Adipocyte (in vitro differentiated cells): Measurements from ENCODE around the gene CLEC6A.

Experiments
- DNase-seq: peaks from one replicate; pipeline ENCODE4 v3.0.0-alpha.2; 2015; ENCODE audit warnings: low read depth
- H3K27me3 ChIP-seq: replicated peaks from 2 replicates; pipeline ENCODE4 v1.7.0; 2013; ENCODE audit warnings: mild to moderate bottlenecking, low read length, moderate library complexity; ENCODE audit not compliant: control insufficient read depth, insufficient read depth
- H3K36me3 ChIP-seq: 2 replicates; pipeline ENCODE4 v1.7.0; 2013; ENCODE audit warnings: low read length, mild to moderate bottlenecking, moderate library complexity; ENCODE audit not compliant: control insufficient read depth, insufficient read depth, severe bottlenecking
- H3K4me1 ChIP-seq: 2 replicates; pipeline ENCODE4 v1.7.0; 2013; ENCODE audit warnings: mild to moderate bottlenecking, low read length, moderate library complexity; ENCODE audit not compliant: control insufficient read depth, insufficient read depth
- H3K4me3 ChIP-seq: 2 replicates; pipeline ENCODE4 v1.7.0; 2013; ENCODE audit warnings: mild to moderate bottlenecking, low read length, moderate library complexity
- H3K9ac ChIP-seq: 2 replicates; pipeline ENCODE4 v1.7.0; 2013; ENCODE audit warnings: mild to moderate bottlenecking, low read length, moderate library complexity
- H3K9me3 ChIP-seq: 2 replicates; pipeline ENCODE4 v1.7.0; 2013; ENCODE audit warnings: mild to moderate bottlenecking, low read length, moderate library complexity; ENCODE audit not compliant: control insufficient read depth

The CLEC6A gene

GRCh38 chr12:8499616-8500015 is 43.9 kb downstream of the CLEC6A start:
- Histone ChIP-seq H3K4me3 (no peak overlapping the region), H3K36me3 (no peaks in the 10 kb centered on the region), H3K9me3 (no peaks in the 10 kb centered on the region), H3K9ac (no peak overlapping the region), H3K27me3 (peaks cover 24% of the 10 kb centered on the region), H3K4me1 (no peaks in the 10 kb centered on the region)
- DNase-seq, result no peak

- no peak overlapping the region for H3K4me3 ChIP-seq
- no peaks in the 10 kb centered on the region for H3K4me1 ChIP-seq
- no peak for DNase-seq
- H3K36me3 ChIP-seq, result no peaks in the 10 kb centered on the region
- no peak overlapping the region for H3K9ac ChIP-seq
- no peaks in the 10 kb centered on the region for H3K9me3 ChIP-seq
- peaks cover 20% of the 10 kb centered on the region for H3K27me3 ChIP-seq
Observed at GRCh38 chr12:8501720-8502119, 46.0 kb downstream of the CLEC6A start.

DNA sequence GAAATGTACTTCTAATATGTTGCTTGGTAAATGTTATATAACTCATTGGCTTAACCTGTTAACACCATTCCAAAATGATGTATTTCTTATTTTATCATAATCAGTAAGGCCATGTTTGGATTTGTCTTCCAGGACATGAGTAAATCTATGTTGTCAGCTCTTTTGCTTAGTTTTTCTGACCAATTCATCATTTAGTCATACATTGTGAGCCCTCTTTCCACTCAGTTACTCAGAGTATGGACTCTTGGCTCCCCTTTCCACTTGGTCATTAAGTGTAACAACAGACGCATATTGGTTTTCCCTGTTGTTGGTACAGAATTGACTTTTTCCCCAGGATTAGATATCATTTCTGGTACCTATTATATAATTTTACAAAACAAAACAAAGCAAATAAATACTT is 48.6 kb downstream of the CLEC6A start:
- H3K4me1 ChIP-seq, result peaks cover 6% of the 10 kb centered on the region
- no peak overlapping the region for H3K9ac ChIP-seq
- H3K36me3 ChIP-seq, result no peaks in the 10 kb centered on the region
- no peaks in the 10 kb centered on the region for H3K9me3 ChIP-seq
- DNase-seq, result no peak
- peaks cover 18% of the 10 kb centered on the region for H3K27me3 ChIP-seq
- no peak overlapping the region for H3K4me3 ChIP-seq

GRCh38 chr12:8507596-8507995 is 51.8 kb downstream of the CLEC6A start:
- Histone ChIP-seq H3K9ac (no peak overlapping the region), H3K9me3 (no peaks in the 10 kb centered on the region), H3K36me3 (no peaks in the 10 kb centered on the region), H3K4me1 (peaks cover 6% of the 10 kb centered on the region), H3K27me3 (peaks cover 15% of the 10 kb centered on the region), H3K4me3 (no peak overlapping the region)
- DNase-seq, result no peak

DNA sequence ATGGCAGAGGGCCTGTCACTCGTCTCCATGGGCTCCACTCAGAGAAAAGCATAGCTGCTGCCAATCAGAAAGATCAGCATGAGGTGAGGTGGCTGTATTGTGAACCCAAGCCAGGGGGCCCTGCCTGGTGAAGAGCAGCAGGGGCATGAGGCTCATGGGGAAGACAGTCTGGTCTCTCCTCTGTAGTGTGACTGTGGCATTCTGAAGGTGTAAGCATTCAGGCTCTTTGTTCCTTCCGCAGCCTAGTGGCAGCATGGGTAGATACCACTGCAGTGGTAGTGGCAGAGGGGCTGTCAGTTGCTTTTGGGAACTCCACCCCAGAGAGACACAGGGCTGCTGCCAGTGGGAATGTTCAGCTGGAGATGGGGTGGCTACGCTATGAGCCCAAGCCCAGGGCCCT is 52.5 kb downstream of the CLEC6A start:
- Histone ChIP-seq H3K4me3 (no peak overlapping the region), H3K4me1 (peaks cover 6% of the 10 kb centered on the region), H3K9me3 (no peaks in the 10 kb centered on the region), H3K36me3 (no peaks in the 10 kb centered on the region), H3K9ac (no peak overlapping the region), H3K27me3 (peaks cover 15% of the 10 kb centered on the region)
- no peak for DNase-seq

DNA sequence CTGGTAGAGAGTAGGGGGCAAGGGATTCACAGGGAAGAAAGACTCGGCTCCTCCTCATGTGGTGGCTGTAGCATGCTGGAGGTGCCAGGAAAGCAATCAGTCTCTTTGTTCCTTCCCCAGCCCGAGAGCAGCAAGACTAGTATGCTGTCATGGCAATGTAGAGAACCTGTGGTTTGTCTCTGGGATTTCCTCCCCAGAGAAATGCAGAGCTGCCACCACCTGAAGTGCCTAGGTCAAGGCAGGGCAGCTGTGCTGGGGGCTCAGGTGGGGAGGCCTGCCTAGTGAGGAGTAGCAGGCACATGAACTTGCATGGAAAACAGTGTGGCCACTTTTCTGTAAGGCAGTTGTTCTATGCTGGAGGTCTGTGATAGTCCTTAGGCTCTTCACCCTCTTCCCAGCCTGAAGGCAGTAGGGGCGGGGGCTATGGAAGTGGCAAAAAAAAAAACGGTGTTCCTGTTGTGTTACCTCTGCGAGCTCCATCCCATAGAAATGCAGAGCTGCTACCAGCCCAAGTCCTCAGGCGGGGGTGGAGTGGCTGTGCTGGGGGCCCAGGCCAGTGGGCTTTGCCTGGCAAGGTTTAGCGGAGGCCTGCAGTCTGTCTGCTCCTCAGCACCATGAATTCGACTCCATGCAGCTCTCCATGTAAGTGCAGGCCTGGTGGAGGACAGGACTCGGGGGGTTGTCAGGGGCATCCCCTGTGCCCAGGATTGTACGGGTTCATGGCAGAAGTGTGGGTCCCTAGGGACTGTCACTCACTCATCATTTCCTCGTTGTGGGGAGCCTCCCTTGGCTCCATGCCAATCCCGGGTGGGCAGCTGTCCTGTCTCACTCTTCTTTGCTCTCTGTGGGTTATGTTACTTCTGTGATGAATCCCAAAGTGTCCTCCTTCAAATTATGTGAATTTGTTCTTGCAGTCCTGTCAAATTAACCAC is 53.4 kb downstream of the CLEC6A start:
- Histone ChIP-seq H3K36me3 (no peaks in the 10 kb centered on the region), H3K9me3 (no peaks in the 10 kb centered on the region), H3K27me3 (peaks cover 18% of the 10 kb centered on the region), H3K9ac (no peak overlapping the region), H3K4me1 (peaks cover 6% of the 10 kb centered on the region), H3K4me3 (no peak overlapping the region)
- no peak for DNase-seq

DNA sequence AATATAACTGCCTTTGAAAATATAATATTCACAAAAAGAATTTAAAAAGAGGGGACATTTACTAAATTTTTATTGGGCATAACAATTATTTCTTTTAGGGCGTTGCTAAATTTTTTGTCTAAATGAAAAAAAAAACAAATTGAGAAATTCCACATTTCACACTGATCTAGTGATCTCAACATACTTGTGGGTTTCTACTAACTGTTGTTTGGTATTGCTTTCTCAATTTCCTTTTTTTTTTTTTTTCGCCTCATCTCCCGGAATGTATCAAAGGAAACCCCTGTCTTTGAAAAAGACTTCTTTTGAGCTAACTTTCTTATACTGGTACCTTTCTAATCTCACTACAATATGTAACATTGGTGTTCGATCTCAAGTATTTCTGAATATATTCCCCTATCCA is 57.5 kb downstream of the CLEC6A start, which contains the start of gene CLEC4D:
TSS of gene CLEC4D (plus strand) at position 248 of the 400 bp plus-strand sequence. CDS start 230 bp downstream, outside the sequence.
- no peak for DNase-seq
- Histone ChIP-seq H3K9ac (no peak within 1 kb of the TSS), H3K27me3 (peaks cover 25% of the 10 kb centered on the region)

GRCh38 chr12:8517971-8518370 is 62.2 kb downstream of the CLEC6A start:
- Histone ChIP-seq H3K4me3 (no peak overlapping the region), H3K9ac (no peak overlapping the region), H3K36me3 (no peaks in the 10 kb centered on the region), H3K4me1 (no peaks in the 10 kb centered on the region), H3K27me3 (peaks cover 16% of the 10 kb centered on the region), H3K9me3 (no peaks in the 10 kb centered on the region)
- DNase-seq, result no peak

More for the DNA sequence above, 57.5 kb downstream of the CLEC6A start, which contains the start of gene CLEC4D:
- Histone ChIP-seq H3K4me3 (no peak within 1 kb of the TSS), H3K4me1 (no peaks in the 10 kb centered on the region), H3K9me3 (no peaks in the 10 kb centered on the region), H3K36me3 (no peaks in the 10 kb centered on the region)

- Histone ChIP-seq H3K4me3 (no peak overlapping the region), H3K27me3 (peaks cover 13% of the 10 kb centered on the region), H3K9me3 (no peaks in the 10 kb centered on the region), H3K4me1 (no peaks in the 10 kb centered on the region), H3K36me3 (no peaks in the 10 kb centered on the region), H3K9ac (no peak overlapping the region)
- DNase-seq, result no peak
Observed at GRCh38 chr12:8519171-8519570, 63.4 kb downstream of the CLEC6A start.

DNA sequence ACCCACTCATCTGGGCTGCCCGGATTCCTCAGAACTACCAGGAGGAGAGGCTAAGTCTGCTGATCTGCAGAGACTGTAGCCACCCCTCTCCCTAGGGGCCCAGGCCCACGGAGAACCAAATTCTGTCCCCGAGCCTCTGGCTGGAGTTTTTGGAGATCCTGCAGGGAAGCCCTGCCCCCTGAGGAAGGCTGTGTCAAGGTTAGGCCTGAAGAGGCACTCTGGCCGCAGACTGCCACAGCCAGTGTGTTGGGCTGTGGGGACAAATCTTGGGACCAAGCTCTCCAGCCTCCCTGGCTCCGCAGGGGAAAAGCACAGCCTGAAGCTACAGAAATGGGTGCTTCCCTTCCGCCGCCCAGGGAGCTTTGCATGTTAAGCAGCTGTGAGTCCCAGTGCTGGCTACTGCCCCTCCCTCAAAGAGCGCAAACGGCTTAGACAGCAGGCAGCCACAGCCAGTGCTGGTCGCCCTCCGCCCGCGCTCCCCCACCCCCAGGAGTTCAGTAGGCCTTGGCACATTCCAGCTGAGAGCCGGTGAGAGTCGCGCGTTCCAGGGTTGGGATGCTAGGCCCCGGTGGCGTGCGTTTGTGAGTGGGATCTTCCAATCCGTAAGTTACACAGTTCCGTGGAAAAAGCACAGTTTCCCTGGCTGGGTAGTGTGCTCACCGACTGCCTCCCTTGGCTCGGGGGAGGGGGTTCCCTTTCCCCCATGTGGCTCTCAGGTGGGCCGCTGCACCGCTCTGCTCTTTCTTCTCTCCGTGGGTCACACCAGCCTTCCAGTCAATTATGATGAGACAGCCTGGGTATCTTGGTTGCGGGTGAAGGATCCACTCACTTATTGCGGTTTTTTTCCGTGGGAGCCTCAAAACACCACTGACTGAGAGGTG is 71.7 kb downstream of the CLEC6A start:
- no peak for DNase-seq
- Histone ChIP-seq H3K4me3 (no peak overlapping the region), H3K4me1 (no peaks in the 10 kb centered on the region), H3K27me3 (peaks cover 12% of the 10 kb centered on the region), H3K9me3 (peaks cover 15% of the 10 kb centered on the region), H3K36me3 (no peaks in the 10 kb centered on the region), H3K9ac (no peak overlapping the region)
